Endothelial cell of umbilical vein (primary cell): ENCODE measurements around the gene TSPAN17.

Source experiments
- CTCF ChIP-seq, 2 donors: IDR thresholded peaks; 1 replicate in 1 of 2; 2 replicates in 1 of 2; pipeline ENCODE4 v1.5.1; 2011; ENCODE audit warnings: low read length in 2 of 2, mild to moderate bottlenecking in 2 of 2, moderate library complexity in 2 of 2, control low read depth in 1 of 2, inconsistent platforms in 1 of 2, low read depth in 1 of 2; ENCODE audit not compliant: insufficient read depth in 1 of 2; ENCODE audit errors: extremely low read depth in 1 of 2
- POLR2AphosphoS5 ChIP-seq: IDR thresholded peaks from 2 replicates; pipeline ENCODE4 v1.6.1; 2012; ENCODE audit warnings: low read depth, mild to moderate bottlenecking, control low read depth, low read length, moderate library complexity; ENCODE audit not compliant: insufficient read depth

GRCh38 chr5:176619569-176620332 lies 27.5 kb upstream of the TSPAN17 start:
- TF ChIP-seq POLR2AphosphoS5 (no peak), CTCF (IDR thresholded peaks at IDR 0.05; ENCODE audit: extremely low read depth in 1 of 2, insufficient read depth in 1 of 2, low read depth in 1 of 2, low read length in 2 of 2) (peak in 1 of 2 donors; percentile 3)
